ENCODE data around the gene PDXK.
"Not testable (repeated sequence)": the region's sequence is repeated elsewhere in the genome, so short reads cannot be mapped to it uniquely, and the experiment has no call there.

PDXK gene

GRCh38 chr21:43718872-43719747 is at the start of gene PDXK:
TSS of gene PDXK (plus strand) at chr21:43719129. CDS start at chr21:43719295, 166 bp downstream.
- DNase-seq, result peak; percentile 64

DNA sequence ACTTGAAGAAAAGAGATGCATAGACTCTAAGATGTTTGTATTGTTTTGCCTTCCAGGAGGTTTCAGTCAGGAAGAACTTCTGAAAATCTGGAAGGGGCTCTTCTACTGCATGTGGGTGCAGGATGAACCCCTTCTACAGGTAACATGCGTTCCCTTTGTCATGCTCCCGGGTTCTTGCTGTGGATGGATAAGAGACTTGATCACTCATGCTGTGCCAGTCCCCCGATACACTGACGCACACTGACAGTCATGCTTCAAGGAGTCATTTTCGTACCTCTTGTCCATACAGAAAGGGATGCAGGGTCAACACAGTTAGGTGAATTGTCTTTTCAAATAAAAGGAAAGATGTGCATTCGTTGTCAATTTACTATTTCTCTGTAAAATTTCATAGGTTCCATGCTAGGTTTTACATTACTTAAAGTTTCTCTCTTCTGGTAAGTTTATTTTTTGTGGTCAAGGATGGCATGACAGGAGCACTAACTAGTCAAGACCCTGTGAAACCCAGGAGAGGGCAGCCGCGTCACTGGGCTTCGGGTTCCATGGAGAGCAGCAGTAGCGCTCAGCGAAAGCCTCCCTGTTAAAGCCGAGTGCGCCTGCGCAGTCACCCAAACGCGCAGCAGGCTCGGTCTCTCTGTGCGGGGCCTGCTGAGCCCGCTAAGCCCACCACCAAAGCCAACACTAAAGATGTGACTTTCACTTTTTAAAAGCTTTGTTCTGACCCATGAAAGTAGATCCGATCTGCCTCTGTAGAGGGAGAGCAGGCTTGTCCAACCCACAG is 48.9 kb upstream of the PDXK start:
- DNase-seq, result no peak

DNA sequence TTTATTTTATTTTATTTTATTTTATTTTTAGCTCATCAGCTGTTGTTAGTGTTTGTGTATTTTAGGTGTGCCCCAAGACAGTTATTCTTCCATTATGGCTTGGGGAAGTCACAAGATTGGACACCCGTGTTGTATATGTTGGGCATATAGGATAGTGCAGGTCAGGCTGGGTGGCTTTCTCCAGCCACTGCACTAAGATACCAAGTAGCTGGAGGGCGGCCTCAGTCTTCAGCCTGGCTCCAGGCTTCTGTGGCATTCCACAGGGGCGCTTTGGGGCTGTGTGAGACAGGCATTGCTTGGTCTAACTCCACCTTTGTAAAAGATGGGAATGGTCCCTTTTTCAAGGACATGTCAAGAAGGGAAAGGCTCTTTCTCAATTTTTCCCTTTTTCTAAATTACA is 43.1 kb upstream of the PDXK start:
- DNase-seq, result no peak

GRCh38 chr21:43676391-43676790 is 42.5 kb upstream of the PDXK start:
- DNase-seq, result no peak

GRCh38 chr21:43679951-43680350 is 39.0 kb upstream of the PDXK start:
- no peak for DNase-seq

GRCh38 chr21:43680421-43680820 is 38.5 kb upstream of the PDXK start:
- not testable (repeated sequence) for DNase-seq

GRCh38 chr21:43681650-43682049 is 37.3 kb upstream of the PDXK start:
- no peak for DNase-seq

DNA sequence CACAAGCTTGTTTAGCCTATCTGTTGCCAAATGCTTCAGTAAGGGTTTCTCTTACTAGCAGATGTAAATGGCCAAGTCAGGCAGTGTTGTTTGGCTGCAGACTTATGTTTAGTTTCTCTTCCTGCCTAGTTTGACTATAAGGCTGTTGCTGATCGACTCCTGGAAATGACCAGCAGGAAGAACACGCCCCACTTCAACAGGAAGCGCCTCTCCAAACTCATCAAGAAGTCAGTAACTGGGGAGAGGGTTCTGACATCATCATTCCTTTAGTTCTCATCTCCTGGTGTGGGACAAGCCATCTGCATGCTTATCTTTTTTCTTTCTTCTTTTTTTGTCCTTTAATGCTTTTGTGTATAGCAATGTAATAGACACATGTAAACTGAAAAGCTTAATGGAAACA is 34.5 kb upstream of the PDXK start:
- DNase-seq, result no peak

DNA sequence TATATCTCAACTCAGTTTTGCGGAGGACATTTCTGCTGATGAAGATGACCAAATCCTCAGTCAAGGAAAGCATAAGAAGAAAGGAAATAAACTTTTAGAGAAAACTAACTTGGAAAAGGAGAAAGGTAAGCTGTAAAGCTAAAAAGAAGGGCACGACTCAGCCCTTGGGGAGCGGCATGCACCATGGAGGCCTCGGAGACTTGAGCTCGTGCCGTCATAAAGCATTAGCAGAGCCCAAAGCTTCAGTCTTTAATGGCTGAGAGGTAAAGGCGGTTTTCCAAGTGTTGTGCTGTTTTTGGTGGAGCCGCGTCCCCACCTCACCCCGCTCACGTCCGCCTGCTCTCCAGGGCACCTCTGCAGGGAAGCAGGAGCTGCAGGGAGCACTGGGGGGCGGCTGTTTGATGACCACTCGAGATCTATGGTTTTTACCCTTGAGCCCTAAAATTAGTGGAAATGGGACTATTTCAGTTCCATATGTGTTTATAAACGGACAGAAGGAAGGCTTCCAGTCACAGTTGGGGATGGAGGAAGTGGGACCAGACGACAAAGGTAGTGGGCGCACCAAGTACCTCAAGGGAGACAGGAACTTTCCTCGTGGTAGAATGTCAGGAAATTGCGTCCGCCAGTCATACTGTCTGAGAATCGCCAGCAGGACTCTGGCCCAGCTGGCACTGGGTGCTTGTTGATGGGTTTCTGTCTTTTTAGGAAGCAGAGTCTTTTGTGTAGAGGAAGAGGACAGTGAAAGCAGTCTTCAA is 31.9 kb upstream of the PDXK start:
- no peak for DNase-seq

DNA sequence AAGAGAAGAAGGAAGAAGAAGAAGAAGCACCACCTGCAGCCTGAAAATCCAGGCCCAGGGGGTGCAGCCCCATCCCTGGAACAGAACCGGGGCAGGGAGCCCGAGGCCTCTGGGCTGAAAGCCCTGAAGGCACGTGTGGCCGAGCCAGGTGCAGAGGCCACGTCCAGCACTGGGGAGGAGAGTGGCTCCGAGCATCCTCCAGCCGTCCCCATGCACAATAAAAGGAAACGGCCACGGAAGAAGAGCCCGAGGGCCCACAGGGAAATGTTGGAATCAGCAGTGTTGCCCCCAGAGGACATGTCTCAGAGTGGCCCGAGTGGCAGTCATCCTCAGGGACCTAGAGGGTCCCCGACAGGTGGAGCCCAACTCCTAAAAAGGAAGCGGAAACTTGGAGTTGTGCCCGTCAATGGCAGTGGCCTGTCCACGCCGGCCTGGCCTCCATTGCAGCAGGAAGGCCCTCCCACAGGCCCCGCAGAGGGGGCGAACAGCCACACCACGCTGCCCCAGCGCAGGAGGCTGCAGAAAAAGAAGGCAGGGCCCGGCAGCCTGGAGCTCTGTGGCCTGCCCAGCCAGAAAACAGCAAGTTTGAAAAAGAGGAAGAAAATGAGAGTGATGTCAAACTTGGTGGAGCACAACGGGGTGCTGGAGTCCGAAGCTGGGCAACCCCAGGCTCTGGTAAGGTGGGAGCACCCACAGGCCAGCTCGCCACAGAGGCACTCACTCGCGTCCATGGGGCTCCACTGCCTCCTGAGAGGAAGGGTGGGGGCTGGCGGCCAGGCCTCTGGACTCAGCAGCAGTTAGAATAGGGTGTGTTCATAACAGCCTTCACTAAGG is 31.1 kb upstream of the PDXK start:
- no peak for DNase-seq

GRCh38 chr21:43688906-43689305 is 30.0 kb upstream of the PDXK start:
- DNase-seq, result no peak

DNA sequence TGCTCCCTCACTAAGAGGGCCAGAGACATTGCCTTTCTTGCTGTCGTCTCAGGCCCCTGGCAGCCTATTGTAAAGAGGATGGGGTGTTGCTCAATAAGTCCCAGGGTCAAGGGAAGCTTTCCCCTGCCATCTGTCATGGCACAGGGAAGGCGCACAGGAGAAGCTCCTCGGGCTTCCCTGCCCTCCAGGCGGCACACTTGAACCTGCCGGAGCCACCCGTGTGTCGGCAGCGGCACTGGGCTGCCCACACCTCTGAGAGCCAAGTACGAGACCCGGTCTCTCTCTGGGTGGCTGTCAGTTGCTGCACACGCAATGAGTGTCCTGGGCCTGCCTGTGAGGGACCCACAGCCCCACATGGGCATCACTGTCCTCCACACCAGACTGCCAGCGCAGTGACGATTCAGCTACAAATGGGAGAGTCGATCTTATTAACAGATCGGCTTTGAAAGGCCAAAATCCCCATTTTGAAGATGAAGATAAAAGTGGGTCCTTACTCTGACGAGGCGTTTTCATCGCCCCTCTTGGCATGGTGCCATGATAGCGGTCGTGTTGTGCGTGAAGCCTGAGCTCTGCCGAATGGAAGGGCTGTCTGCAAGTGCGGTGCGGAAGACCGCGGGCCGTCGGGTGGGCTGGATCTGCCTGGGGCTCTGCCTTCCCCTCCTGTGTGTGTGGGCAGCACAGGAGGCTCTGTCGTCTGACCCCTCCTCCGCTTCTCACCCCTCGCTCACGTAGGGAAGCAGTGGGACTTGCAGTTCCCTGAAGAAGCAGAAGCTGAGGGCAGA is 29.2 kb upstream of the PDXK start:
- DNase-seq, result no peak

DNA sequence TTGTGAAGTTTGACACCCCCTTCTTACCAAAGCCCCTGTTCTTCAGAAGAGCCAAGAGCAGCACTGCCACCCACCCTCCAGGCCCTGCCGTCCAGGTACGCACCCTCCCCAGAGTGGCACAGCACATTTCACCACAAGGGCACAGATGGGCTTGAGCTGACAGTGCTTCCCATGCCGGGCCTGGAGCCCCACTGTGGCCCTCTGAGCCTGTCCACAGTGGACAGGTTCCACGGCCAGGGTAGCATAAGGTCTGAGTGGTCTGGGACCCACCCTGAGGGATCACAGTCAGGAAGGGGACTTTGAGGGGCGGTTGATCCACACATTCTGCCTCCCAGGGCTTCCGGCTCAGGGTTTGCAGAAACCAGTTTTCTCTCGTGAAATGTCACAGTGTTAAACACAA is 28.6 kb upstream of the PDXK start:
- no peak for DNase-seq

DNA sequence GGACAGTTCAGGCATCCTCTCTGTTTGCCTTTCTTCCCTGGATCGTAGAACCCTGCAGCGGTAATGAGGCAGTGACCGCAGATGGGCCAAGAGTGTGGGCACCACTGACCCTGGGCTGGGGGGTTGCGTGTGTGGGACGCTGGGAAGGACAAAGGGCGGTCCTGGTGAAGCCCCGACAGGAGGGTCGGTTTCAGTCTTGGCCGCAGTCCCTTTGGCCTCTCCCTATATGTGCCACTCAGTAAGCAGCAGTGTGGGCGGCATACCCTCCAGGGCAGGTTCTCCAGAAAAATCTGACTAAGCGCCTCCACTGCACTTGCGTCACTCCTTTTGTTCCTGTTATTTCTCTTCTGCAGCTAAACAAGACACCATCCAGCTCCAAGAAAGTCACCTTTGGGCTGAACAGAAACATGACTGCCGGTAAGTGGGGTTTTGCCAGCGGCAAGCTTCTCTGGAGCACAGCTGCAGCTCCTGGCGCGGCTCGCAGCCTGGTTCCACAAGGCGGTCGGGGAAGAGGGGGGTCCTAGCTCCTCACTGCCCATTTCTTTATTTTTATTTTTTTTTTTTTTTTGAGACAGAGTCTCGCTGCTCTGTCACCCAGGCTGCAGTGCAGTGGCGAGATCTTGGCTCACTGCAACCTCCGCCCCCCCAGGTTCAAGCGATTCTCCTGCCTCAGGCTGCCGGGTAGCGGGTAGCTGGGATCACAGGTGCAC is 27.7 kb upstream of the PDXK start:
- DNase-seq, result no peak

- no peak for DNase-seq
Observed at GRCh38 chr21:43691801-43692200, 27.1 kb upstream of the PDXK start.

DNA sequence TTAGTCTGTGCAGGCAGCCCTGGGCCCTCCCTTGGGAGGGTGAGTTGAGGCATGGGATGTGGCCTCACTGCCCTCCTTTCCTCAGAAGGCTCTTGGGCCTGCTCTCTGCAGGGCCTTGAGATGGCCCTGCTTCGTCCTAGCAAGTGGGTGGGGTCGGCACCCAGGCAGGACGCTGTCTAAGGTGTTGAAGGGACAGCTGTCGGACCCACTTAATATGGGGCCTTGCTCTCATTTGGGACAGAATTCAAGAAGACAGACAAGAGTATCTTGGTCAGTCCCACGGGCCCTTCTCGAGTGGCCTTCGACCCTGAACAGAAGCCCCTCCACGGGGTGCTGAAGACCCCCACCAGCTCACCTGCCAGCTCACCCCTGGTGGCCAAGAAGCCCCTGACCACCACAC is 26.0 kb upstream of the PDXK start:
- DNase-seq, result no peak

DNA sequence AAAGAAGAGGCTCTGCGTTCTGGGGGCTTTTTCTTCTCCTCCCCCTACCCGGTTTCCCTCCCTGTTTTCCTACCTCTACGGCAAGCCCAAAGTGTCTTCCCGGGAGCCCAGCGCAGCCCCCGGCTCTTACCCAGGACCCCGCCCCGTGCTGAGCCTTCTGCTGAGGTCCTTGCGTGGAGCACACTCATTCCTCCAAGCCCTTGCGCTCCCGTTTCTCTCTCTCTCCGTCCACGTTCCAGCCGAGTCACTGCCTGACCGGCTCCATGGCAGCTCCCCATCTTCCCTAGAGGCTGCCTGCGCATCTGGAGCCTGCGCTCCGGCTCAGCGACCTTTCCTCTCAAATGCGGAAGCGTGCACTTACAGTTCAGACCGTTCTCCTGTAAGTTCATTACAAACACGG is 24.9 kb upstream of the PDXK start:
- no peak for DNase-seq

- no peak for DNase-seq
Observed at GRCh38 chr21:43694437-43695079, 24.4 kb upstream of the PDXK start.

GRCh38 chr21:43696214-43696613 is 22.7 kb upstream of the PDXK start:
- DNase-seq, result no peak
